GM21526 (cell line): ENCODE results near the gene TYMP.

Source experiments
- ATAC-seq: cut with Tn5 transposase; IDR thresholded peaks from one replicate; pipeline ENCODE4 v1.9.1; 2021; ENCODE audit warnings: moderate library complexity; ENCODE audit not compliant: unreplicated experiment, low FRiP score

TYMP gene

GRCh38 chr22:50487290-50488005, 42.4 kb downstream of the TYMP start:
- ATAC-seq, result no peak

DNA sequence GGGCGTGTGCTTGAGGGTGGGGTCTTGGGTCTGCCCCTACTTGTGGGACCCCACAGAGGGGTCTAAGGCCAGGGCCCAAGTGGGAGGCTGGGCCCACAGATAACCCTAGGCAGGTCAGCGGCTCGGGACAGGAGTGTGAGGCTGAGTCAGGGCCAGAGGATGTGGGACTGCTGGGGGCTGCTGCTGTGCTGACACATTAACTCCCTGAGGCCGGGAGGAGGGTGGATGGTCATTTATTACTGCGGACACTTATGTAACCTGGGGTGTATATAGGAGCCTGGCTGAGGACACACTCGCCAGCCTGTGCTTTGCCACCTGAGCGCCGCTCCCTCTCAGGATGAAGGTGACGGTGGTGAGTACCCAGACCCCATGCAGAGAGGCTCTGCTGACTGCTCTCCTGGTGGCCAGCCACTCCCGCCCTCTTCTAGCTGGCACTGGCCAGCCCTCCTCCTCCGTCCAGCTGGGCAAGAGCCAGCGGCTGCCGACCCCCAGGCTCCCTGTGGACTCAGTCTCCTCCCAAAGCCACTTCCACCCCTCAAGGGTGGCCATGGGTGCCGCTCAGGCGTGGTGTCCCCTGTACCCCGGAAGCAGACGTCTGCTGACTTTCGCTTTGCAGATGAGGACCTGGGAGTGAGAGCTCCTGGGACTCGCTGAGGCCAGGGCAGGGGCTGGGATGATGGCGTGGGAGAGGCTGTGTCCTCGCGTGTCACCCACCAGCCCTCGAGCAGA, 43.1 kb downstream of the TYMP start, which contains the start of gene MIOX:
MIOX (plus strand) TSS at position 299 of the 729 bp plus-strand sequence; CDS start at position 338, 39 bp downstream.
- ATAC-seq, result no peak

DNA sequence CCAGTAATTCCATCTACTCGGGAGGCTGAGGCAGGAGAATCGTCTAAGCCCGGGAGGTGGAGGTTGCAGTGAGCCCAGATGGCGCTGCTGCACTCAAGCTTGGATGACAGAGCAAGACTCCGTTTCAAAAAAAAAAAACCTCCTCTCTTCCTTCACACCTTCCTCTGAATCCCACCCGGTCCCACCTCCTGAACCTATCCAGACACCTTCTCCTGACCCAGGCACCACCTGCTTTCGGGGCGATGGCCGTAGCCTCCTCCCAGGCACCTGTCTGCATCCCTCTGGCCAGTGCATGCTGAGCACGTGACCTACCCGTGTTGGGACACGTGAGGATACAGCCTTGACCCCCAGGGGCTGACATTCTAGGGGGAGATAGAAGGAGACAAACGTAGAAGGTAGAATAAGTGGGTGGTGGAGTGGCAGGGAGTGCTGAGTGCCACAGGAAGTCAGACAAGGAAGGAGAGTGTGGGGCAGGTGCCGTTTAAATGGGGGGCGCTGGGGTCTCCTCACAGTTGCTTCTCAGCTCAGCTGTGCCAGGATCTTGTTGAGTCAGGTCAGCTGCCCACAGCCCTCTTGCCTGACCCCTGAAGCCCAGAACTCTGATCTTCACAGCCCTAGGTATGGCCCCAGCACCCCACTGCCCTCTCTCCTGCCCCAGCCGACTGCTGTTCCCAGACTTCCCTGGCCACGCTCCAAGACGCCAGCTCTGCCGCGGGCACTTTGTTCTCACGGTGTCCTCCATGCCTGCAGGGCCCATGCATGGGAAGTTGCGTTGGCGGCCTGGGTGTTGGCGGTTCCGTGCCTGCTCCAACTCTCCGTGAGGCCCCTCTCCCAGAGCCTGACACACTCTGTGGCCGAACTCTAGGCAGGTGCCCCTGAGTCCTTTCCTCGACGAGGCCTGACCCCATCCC, 44.3 kb downstream of the TYMP start:
- ATAC-seq, result no peak

DNA sequence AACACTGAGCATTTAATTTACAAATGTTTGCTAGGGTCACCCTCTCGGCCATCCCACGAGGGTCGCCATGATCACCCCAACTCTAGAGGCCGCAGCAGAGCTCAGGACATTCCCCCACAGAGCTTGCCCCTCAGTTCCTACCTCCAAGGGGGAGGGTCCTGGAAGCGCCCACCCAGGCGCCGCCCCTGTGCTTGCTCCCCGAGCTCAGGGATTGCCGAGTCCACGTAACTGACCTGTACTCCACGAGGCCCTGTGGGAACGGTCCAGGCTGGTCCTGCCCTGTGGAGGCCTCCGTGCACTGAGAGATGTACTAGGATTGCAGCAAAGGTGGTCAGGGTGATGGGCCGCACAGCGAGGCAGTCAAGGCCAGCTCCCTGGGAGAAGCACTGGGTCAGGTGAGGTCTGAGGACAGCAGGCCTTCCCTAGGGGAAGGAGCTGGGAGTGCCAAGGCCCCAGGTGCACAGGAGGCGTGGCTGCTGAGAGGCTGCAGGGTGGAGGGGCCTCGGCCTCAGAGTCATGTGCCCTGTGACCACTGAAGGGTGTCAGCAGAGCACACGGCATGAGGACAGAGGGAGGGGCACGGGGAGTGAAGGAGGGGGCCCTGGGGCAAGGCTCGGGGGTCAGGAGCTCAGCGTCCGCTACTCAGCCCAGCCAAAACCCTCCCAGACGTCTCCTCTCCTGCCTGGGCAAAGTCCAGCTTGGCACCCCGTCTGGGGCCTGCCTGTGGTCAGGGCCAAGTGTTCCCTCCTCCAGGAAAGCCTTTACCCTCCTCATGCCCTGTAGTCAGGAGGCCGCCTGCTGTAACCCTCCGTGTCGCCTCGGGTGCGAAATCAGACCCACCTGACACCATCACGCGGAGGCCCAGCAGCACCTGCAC, 45.6 kb downstream of the TYMP start:
- no peak for ATAC-seq

DNA sequence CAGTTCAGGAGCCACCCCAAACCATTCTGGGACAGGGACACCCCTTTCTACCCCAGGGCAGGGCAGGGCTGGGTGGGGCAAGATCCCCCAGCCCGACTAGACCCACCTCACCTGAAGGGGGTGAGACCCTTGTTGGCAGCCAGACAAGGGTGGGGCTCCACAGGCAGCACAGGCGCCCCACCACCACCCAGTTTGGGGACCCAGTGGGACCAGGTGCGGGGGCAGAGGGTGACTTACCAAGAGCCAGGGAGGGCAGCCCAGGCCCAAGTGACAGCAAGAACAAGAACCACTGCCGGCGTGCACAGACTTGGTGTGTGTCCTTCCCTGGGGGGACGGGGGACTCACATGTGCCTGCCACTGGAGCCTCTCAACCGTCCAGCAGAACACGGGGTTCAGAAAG, 46.3 kb downstream of the TYMP start:
- no peak for ATAC-seq

- no peak for ATAC-seq
Observed at GRCh38 chr22:50483106-50483505, 46.7 kb downstream of the TYMP start.

DNA sequence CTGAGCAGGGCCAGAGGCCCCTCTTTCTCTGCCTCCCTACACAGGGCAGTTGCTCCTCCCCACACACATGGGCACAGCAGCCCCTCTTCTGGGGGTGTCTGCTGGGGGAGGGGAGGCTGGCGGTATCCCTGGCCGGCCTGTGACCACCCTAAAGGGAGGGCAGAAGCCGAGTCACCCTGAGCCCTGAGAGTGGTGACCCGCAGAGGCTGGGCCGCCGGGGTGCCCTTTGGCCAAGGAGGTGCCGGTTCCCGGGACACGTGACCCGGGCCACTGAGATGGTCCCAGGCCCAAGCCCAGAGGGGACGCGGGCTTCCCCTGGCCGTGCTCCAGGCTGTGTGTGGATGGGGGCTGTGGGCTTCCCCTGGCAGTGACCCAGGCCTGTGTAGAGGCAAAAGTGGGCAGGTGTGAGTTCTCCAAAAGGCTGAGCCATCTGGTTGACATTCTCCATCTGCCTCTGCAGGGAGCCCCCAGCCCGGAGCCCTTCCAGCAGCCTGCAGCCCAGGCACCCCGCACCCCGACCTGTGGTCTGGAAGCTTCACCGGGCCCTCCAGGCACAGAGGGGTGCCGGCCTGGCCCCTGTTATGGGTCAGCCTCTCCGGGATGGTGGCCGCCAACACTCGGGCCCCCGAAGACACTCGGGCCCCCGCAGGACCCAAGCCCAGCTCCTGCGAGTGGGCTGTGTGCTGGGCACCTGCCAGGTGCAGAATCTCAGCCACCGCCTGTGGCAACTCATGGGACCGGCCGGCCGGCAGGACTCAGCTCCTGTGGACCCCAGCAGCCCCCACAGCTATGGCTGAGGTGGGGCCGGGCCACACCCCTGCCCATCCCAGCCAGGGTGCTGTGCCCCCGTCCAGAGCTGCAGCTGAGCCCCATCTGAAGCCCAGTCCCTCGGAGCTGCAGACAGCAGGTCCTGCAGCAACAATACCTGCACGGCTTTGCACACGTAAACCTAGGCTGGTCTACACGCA, 47.4 kb downstream of the TYMP start:
- no peak for ATAC-seq

DNA sequence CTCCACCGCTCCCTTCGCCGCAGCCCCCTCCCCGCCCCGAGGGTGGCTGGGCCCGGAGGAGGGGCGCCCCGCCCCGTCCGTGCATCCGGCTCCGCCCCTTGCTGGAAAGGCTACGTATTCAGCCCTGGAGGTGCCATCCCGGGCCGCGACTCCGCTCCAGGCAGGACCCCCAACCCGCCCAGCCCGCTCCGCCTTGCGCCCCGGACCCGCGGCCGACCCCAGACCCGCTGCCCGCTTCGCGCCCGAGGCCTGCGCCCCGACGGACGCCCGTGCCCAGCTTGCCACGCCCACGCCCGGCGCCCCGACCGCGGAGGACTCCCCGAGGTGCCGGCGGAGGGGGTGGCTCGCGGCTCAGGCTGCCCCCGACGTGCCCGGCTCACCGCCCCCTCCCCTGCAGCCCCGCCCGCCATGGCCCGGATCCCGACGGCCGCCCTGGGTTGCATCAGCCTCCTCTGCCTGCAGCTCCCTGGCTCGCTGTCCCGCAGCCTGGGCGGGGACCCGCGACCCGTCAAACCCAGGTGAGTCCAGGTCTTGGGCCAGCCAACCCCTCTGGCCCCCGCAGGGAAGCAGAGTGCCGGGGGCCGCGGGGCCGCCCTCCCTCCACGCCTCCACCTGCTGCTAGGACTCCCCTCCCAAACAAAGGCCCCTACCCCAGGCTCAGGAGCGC, 48.2 kb downstream of the TYMP start, which contains the start of gene ADM2:
ADM2 (plus strand) TSS at position 104 of the 667 bp plus-strand sequence; CDS start at position 409, 305 bp downstream.
- ATAC-seq, result no peak

GRCh38 chr22:50481045-50481439, 48.8 kb downstream of the TYMP start:
- no peak for ATAC-seq

DNA sequence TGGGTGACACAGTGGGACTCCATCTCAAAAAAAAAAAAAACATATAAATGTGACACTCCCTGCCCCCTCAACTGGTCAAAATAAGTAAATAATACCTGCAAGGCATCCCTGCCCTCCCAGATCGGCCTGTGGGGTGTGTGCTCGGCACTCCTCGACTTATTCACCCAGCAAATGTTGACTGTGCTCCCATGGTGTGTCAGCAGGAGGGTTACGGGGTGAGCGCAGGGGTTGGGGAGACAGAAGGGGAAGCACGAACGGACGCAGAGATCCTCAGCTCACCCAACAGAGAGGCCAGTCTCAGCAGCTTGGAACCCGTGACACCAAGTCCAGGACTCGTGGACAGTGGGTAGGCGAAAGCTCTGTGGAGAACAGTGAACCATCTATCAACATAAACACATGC, 50.1 kb downstream of the TYMP start:
- ATAC-seq, result no peak

- ATAC-seq, result no peak
Observed at GRCh38 chr22:50477923-50478322, 51.9 kb downstream of the TYMP start.

- ATAC-seq, result no peak
Observed at GRCh38 chr22:50476868-50477267, 52.9 kb downstream of the TYMP start.
